PC-3 (cell line): Measurements from ENCODE around the gene SHPK. TPM values are rescaled to one million over a fixed set of nuclear protein-coding genes. Genes with fewer than 3 reads are reported as not detected.

Source experiments
- ATAC-seq: fragments of 200-7000 bp; cut with Tn5 transposase; 2 replicates; pipeline ENCODE4 v1.9.1; 2020; ENCODE audit warnings: mild to moderate bottlenecking, moderate library complexity
- BruUV-seq: library from RNA; stranded (reverse); fragments of 400-500 nt; replicated peaks from 2 replicates; lab custom pipeline; 2021; lab: Mats Ljungman, UMichigan
- CTCF ChIA-PET: fragments of 300-600 bp; sonication (Branson Sonifier 250); formaldehyde crosslinking; loops from one replicate; lab custom pipeline; 2022; ENCODE audit warnings: antibody characterized with exemption; lab: Charles Lee
- POLR2A ChIA-PET: fragments of 300-600 bp; sonication (Branson Sonifier 250); formaldehyde crosslinking; loops from one replicate; lab custom pipeline; 2022; ENCODE audit warnings: antibody characterized with exemption; ENCODE audit not compliant: unreplicated experiment; lab: Charles Lee
- DNase-seq: peaks from one replicate; pipeline ENCODE4 v3.0.0-alpha.2; 2015
- H2AFZ ChIP-seq: fragments of 300-600 bp; sonication (generic); 2 replicates; pipeline ENCODE4 v1.6.0; 2016; ENCODE audit warnings: antibody characterized with exemption, low read length
- H3F3A ChIP-seq: fragments of 300-600 bp; sonication (generic); one replicate; pipeline ENCODE4 v1.6.0; 2017; ENCODE audit warnings: antibody characterized with exemption, low read length, control low read depth, mild to moderate bottlenecking; ENCODE audit not compliant: unreplicated experiment
- H3K27ac ChIP-seq: fragments of 300-600 bp; sonication (generic); 2 replicates; pipeline ENCODE4 v1.5.1; 2016; ENCODE audit warnings: mild to moderate bottlenecking, low read length
- H3K27me3 ChIP-seq: fragments of 300-600 bp; sonication (generic); 2 replicates; pipeline ENCODE4 v1.6.1; 2016; ENCODE audit warnings: low read length, mixed read lengths
- H3K36me3 ChIP-seq: fragments of 300-600 bp; sonication (generic); 2 replicates; pipeline ENCODE4 v1.6.1; 2016; ENCODE audit warnings: low read depth, mixed run types, low read length, mixed read lengths
- H3K4me1 ChIP-seq: fragments of 300-600 bp; sonication (generic); 2 replicates; pipeline ENCODE4 v1.5.1; 2016; ENCODE audit warnings: low read length; ENCODE audit not compliant: insufficient read depth
- H3K4me2 ChIP-seq: fragments of 300-600 bp; sonication (generic); 2 replicates; pipeline ENCODE4 v1.6.0; 2016; ENCODE audit warnings: low read length
- H3K4me3 ChIP-seq: fragments of 300-600 bp; sonication (generic); 2 replicates; pipeline ENCODE4 v1.5.1; 2016; ENCODE audit warnings: mild to moderate bottlenecking, low read length, mixed read lengths
- H3K79me2 ChIP-seq: fragments of 300-600 bp; sonication (generic); 2 replicates; pipeline ENCODE4 v1.6.1; 2017; ENCODE audit warnings: low read length, mixed read lengths
- H3K9ac ChIP-seq: fragments of 300-600 bp; sonication (generic); 2 replicates; pipeline ENCODE4 v1.6.0; 2016; ENCODE audit warnings: mild to moderate bottlenecking, low read length
- H3K9me2 ChIP-seq: fragments of 300-600 bp; sonication (generic); replicated peaks from 2 replicates; pipeline ENCODE4 v1.6.1; 2016; ENCODE audit warnings: mixed run types, low read length, mixed read lengths
- H3K9me3 ChIP-seq: fragments of 300-600 bp; sonication (generic); 2 replicates; pipeline ENCODE4 v1.6.1; 2016; ENCODE audit warnings: low read length, mixed read lengths
- H4K20me1 ChIP-seq: fragments of 300-600 bp; sonication (generic); 2 replicates; pipeline ENCODE4 v1.6.1; 2016; ENCODE audit warnings: low read length, mixed read lengths
- CTCF ChIP-seq: fragments of 300-600 bp; sonication (generic); conservative IDR thresholded peaks from 2 replicates; pipeline ENCODE4 v1.5.1; 2017; ENCODE audit warnings: antibody characterized with exemption, low read depth, mild to moderate bottlenecking, low read length
- EZH2 ChIP-seq: fragments of 300-600 bp; sonication (generic); IDR thresholded peaks from one replicate; pipeline ENCODE4 v1.6.1; 2017; ENCODE audit warnings: antibody characterized with exemption, mild to moderate bottlenecking, low read length; ENCODE audit not compliant: unreplicated experiment
- EZH2phosphoT487 ChIP-seq: fragments of 300-600 bp; sonication (generic); IDR thresholded peaks from 2 replicates; pipeline ENCODE4 v1.6.1; 2018; ENCODE audit warnings: mild to moderate bottlenecking, antibody characterized with exemption, low read length, borderline replicate concordance
- intact Hi-C: fragments of 100-400 bp; cut with micrococcal nuclease; formaldehyde crosslinking; loops from 2 replicates; pipeline ENCODE4 v1.9.0; 2023
- total RNA-seq: library from RNA; depleted of rRNA; stranded (reverse); fragments of >200 nt; gene quantifications from 2 replicates; pipeline ENCODE4 v1.2.3, GENCODE V29; 2014

Gene SHPK
- total RNA-seq, 1 experiment from 2014 or later, result 22.4 TPM

- ChIA-PET CTCF (no interaction called here), POLR2A (no interaction called here)
- peak overlapping the region; percentile 61 for H3K27ac ChIP-seq
- H3K4me3 ChIP-seq, result no peak overlapping the region
- H3K27me3 ChIP-seq, result no peaks in the 10 kb centered on the region
- H3K9me2 ChIP-seq, result no peaks in the 10 kb centered on the region
- no TSS peak for BruUV-seq
- H3K9ac ChIP-seq, result no peak overlapping the region
- DNase-seq (no peak), ATAC-seq (no peak)
- H3K79me2 ChIP-seq, result no peaks in the 10 kb centered on the region
- intact Hi-C loops, result no loop called here
- peaks cover 9% of the 10 kb centered on the region for H3K36me3 ChIP-seq
- H3F3A ChIP-seq, result no peaks in the 10 kb centered on the region
- TF ChIP-seq CTCF, result no peak
- no peak for TF ChIP-seq EZH2phosphoT487
- no peak for TF ChIP-seq EZH2
- H3K4me2 ChIP-seq, result no peak overlapping the region
- no peaks in the 10 kb centered on the region for H4K20me1 ChIP-seq
- peaks cover 24% of the 10 kb centered on the region for H3K4me1 ChIP-seq
- H2AFZ ChIP-seq, result no peak overlapping the region
- no peaks in the 10 kb centered on the region for H3K9me3 ChIP-seq
These were observed 59.1 kb downstream of the SHPK start for GRCh38 chr17:3576970-3577369.

GRCh38 chr17:3575511-3575910 lies 60.5 kb downstream of the SHPK start:
- peak; percentile 89 for ATAC-seq
- H3K79me2 ChIP-seq, result no peaks in the 10 kb centered on the region
- no peaks in the 10 kb centered on the region for H3F3A ChIP-seq
- H4K20me1 ChIP-seq, result no peaks in the 10 kb centered on the region
- DNase-seq, result peak; percentile 95
- POLR2A ChIA-PET, result interaction anchor here (0.6 kb wide), 2 partner anchors 17 to 436 kb away, joined by 3 to 5 read pairs; no protein-coding TSS in a partner anchor
- CTCF ChIA-PET, result interaction anchor here (0.7 kb wide), 1 partner anchor 73 kb away, joined by 5 read pairs; no protein-coding TSS in a partner anchor
- BruUV-seq, result no TSS peak
- peak overlapping the region; percentile 93 for H3K9ac ChIP-seq
- H3K4me1 ChIP-seq, result peaks cover 24% of the 10 kb centered on the region
- H3K27me3 ChIP-seq, result no peaks in the 10 kb centered on the region
- H3K9me3 ChIP-seq, result no peaks in the 10 kb centered on the region
- no peak overlapping the region for H3K4me2 ChIP-seq
- TF ChIP-seq EZH2phosphoT487 (no peak), CTCF (no peak), EZH2 (no peak)
- H3K27ac ChIP-seq, result peak overlapping the region; percentile 100
- no peak overlapping the region for H3K4me3 ChIP-seq
- H3K9me2 ChIP-seq, result no peaks in the 10 kb centered on the region
- peaks cover 9% of the 10 kb centered on the region for H3K36me3 ChIP-seq
- H2AFZ ChIP-seq, result no peak overlapping the region
- intact Hi-C loops, result loop anchor here (1.0 to 2.0 kb wide), 3 partner anchors 17 to 61 kb away; partner anchors contain the start of genes CTNS and SHPK

GRCh38 chr17:3574231-3574630 lies 61.8 kb downstream of the SHPK start:
- Histone ChIP-seq H2AFZ (no peak overlapping the region), H3K4me3 (no peak overlapping the region), H3K36me3 (peaks cover 9% of the 10 kb centered on the region; the same call in 1 of the 2 replicates), H3K4me1 (peaks cover 24% of the 10 kb centered on the region), H4K20me1 (no peaks in the 10 kb centered on the region), H3K4me2 (peak overlapping the region; percentile 59), H3K27me3 (no peaks in the 10 kb centered on the region), H3K9me3 (no peaks in the 10 kb centered on the region), H3K9ac (peak overlapping the region; percentile 93), H3K79me2 (no peaks in the 10 kb centered on the region), H3F3A (no peaks in the 10 kb centered on the region), H3K27ac (peak overlapping the region; percentile 100), H3K9me2 (no peaks in the 10 kb centered on the region)
- intact Hi-C loops, result loop anchor here (2.0 kb wide), 2 partner anchors 15 to 63 kb away; partner anchors contain the start of genes CTNS and SHPK
- no TSS peak for BruUV-seq
- ATAC-seq, result peak; percentile 40
- ChIA-PET POLR2A (no interaction called here), CTCF (no interaction called here)
- peak; percentile 73 for DNase-seq
- TF ChIP-seq EZH2phosphoT487 (no peak), EZH2 (no peak)
